Subcutaneous adipose tissue (tissue), 4 donors: ENCODE measurements around the gene C19orf18. TPM values are rescaled to one million over a fixed set of nuclear protein-coding genes. Genes with fewer than 3 reads are reported as not detected.

Source experiments
- CTCF ChIP-seq: fragments of 450-650 bp; IDR thresholded peaks from one replicate; pipeline ENCODE4 v1.5.1; 2016; ENCODE audit warnings: low read depth, mild to moderate bottlenecking, control low read depth, antibody characterized with exemption, moderate library complexity
- total RNA-seq, 4 donors: library from RNA; depleted of rRNA; stranded (reverse); fragments of >200 nt; gene quantifications; one replicate each; pipeline ENCODE4 v1.1.0, GENCODE V29; 2016

The C19orf18 gene
- total RNA-seq, 4 donors from 2014 or later: 0.68 TPM; not detected in 3

GRCh38 chr19:57978586-57979289 is 4.4 kb upstream of the C19orf18 start:
- no peak for TF ChIP-seq CTCF

- TF ChIP-seq CTCF: no peak
Observed at GRCh38 chr19:57964761-57965160, 9.6 kb downstream of the C19orf18 start.

- TF ChIP-seq CTCF: no peak
Observed at GRCh38 chr19:57961785-57962184, 12.5 kb downstream of the C19orf18 start.

GRCh38 chr19:57954996-57955395 is 19.3 kb downstream of the C19orf18 start:
- no peak for TF ChIP-seq CTCF

- TF ChIP-seq CTCF: no peak
Observed at GRCh38 chr19:57949702-57950101, 24.6 kb downstream of the C19orf18 start.

GRCh38 chr19:57949296-57949695 is 25.0 kb downstream of the C19orf18 start:
- no peak for TF ChIP-seq CTCF

- TF ChIP-seq CTCF: no peak
Observed at GRCh38 chr19:57947419-57948134, 26.8 kb downstream of the C19orf18 start, which contains the start of gene ZNF256. Gene ZNF256, minus strand, starts transcription at chr19:57947706. Its CDS starts 232 bp downstream, at chr19:57947474.
